Skeletal muscle tissue (tissue), 4 donors: ENCODE results near the gene ASXL1. TPM values are rescaled to one million over a fixed set of nuclear protein-coding genes. Genes with fewer than 3 reads are reported as not detected.
"Not testable (repeated sequence)": the region's sequence is repeated elsewhere in the genome, so short reads cannot be mapped to it uniquely, and the experiment has no call there.

Experiments
- H3K27ac ChIP-seq: one replicate; pipeline ENCODE4 v1.7.0; 2013; ENCODE audit warnings: mild to moderate bottlenecking, low read depth, low read length, inconsistent platforms
- H3K27me3 ChIP-seq, 3 donors: one replicate each; pipeline ENCODE4 v1.7.0; 2013; ENCODE audit warnings: low read length in 3 of 3; ENCODE audit not compliant: control insufficient read depth in 3 of 3, insufficient read depth in 3 of 3
- H3K36me3 ChIP-seq, 3 donors: one replicate each; pipeline ENCODE4 v1.7.0; 2013; ENCODE audit warnings: low read length in 3 of 3; ENCODE audit not compliant: control insufficient read depth in 3 of 3, insufficient read depth in 3 of 3
- H3K4me1 ChIP-seq, 3 donors: one replicate each; pipeline ENCODE4 v1.7.0; 2013; ENCODE audit warnings: low read length in 3 of 3, mild to moderate bottlenecking in 3 of 3; ENCODE audit not compliant: control insufficient read depth in 3 of 3, insufficient read depth in 3 of 3
- H3K4me3 ChIP-seq, 3 donors: one replicate each; pipeline ENCODE4 v1.7.0; 2013; ENCODE audit warnings: low read length in 3 of 3
- H3K9ac ChIP-seq, 3 donors: one replicate each; pipeline ENCODE4 v1.7.0; 2013; ENCODE audit warnings: low read length in 3 of 3, mild to moderate bottlenecking in 3 of 3, moderate library complexity in 2 of 3, low read depth in 1 of 3
- H3K9me3 ChIP-seq, 3 donors: one replicate each; pipeline ENCODE4 v1.7.0; 2013; ENCODE audit warnings: low read length in 3 of 3; ENCODE audit not compliant: control insufficient read depth in 3 of 3
- total RNA-seq: library from RNA; depleted of rRNA; stranded (reverse); fragments of >200 nt; gene quantifications from one replicate; pipeline ENCODE4 v1.2.3, GENCODE V29; 2014
- donor health status: Osteomylitis.

The ASXL1 gene
- total RNA-seq, 1 donor from 2014 or later, result 86.1 TPM

DNA sequence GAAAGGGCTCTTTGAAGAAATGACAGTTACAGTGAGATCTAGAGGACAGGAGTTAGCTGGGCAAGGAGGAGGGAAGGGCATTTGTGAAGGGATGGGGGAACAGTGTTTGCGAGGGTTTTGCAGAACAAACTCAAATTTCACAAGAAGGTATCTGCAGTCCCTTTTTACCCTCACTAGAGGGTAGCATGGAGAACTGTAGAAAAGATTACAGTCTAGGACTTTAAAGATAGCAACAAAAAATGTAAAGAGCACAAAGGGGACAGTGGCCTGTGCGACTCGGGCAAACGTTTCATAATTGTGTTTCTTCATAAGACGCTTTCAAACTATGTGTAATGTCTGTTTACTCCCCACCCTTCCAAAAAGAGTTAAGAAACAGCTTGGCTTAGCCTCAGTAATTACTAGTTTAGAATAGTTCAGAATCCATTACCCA is 21.2 kb upstream of the ASXL1 start:
- H3K9ac ChIP-seq, result no peak overlapping the region

DNA sequence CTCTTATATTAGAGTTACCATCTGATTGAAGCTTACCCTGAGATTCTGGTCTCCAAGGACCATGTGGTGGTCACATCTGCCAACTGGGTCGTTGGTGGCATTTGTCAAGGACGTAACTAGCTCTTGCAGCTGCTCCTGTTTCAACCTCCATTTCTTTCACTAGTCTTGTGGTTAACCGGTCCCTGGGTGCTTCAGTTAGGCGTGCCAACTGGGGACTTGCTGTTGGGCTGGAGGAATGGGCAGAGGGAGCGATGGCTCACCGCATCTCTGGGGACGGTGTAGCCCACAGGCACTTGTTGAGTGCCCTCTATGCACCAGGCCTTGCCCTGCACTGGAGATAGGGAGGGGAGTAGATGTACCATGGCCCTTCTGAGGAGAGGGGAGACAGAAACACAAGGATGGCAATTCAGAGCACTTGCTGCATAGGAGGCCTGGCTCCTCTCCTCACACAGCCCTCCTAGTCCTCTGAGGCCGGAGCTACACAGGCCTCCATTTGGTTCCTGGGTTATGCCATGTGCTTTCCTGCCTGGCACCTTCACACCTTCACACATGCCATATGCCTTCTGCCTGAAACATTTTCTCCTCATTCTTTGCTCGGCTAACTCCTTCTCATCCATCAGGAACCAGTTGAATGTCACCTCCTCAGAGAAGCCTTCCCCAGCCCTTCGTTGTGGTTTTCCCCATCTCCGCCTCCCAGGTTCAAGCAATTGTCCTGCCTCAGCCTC is 20.0 kb upstream of the ASXL1 start:
- Histone ChIP-seq H3K4me3 (no peak overlapping the region), H3K9ac (peak overlapping the region in 1 of 3 donors; percentile 33), H3K36me3 (peaks cover 0 to 4% (median 0%) of the 10 kb centered on the region in 3 donors), H3K27ac (no peak overlapping the region), H3K27me3 (no peaks in the 10 kb centered on the region), H3K9me3 (no peaks in the 10 kb centered on the region), H3K4me1 (peaks cover 0 to 8% (median 5%) of the 10 kb centered on the region in 3 donors)

More for the DNA sequence above, 21.2 kb upstream of the ASXL1 start:
- Histone ChIP-seq H3K4me3 (no peak overlapping the region), H3K36me3 (peaks cover 0 to 12% (median 8%) of the 10 kb centered on the region in 3 donors), H3K27me3 (no peaks in the 10 kb centered on the region), H3K9me3 (no peaks in the 10 kb centered on the region), H3K27ac (no peak overlapping the region), H3K4me1 (peaks cover 0 to 8% (median 5%) of the 10 kb centered on the region in 3 donors)

DNA sequence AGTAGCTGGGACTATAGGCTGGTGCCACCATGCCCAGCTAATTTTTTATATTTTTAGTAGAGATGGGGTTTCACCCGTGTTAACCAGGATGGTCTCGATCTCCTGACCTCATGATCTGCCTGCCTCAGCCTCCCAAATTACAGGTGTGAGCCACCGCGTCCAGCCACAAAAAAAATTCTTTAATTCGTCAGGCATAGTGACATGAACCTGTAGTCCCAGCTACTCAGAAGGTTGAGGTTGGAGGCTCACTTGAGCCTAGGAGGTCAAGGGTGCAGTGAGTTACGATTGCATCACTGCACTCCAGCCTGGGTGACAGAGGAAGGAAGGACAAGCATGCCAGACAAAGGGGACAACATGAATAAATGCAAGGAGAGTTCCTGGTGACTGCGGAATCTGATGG is 19.5 kb upstream of the ASXL1 start:
- no peak overlapping the region for H3K4me3 ChIP-seq
- no peak overlapping the region for H3K9ac ChIP-seq
- peaks cover 0 to 8% (median 5%) of the 10 kb centered on the region in 3 donors for H3K4me1 ChIP-seq
- no peaks in the 10 kb centered on the region for H3K27me3 ChIP-seq
- H3K9me3 ChIP-seq, result no peaks in the 10 kb centered on the region
- H3K36me3 ChIP-seq, result peaks cover 0 to 4% (median 0%) of the 10 kb centered on the region in 3 donors
- no peak overlapping the region for H3K27ac ChIP-seq

DNA sequence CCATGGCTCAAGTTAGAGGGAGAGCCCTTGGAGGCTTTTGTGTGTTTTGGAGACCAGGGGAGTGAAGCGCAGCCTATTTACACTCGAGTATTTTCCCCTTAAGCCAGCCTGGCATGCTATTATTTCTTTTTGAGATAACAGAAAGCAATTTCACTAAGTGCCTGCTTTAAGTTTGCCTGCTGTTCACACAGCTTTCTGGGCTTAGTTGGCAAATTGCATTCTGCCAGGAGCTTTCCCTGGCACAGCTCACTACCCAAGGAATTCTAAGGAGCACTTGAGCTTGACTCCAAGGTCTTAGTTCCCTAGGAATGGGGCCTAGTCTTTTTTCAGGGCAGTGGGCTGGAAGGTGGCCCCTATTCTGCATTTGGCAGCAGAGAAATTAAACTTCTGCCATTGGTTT is 19.0 kb upstream of the ASXL1 start:
- H3K36me3 ChIP-seq, result peaks cover 0 to 4% (median 0%) of the 10 kb centered on the region in 3 donors
- no peak overlapping the region for H3K4me3 ChIP-seq
- H3K9ac ChIP-seq, result no peak overlapping the region
- H3K27me3 ChIP-seq, result no peaks in the 10 kb centered on the region
- H3K9me3 ChIP-seq, result no peaks in the 10 kb centered on the region
- H3K4me1 ChIP-seq, result peaks cover 0 to 6% (median 4%) of the 10 kb centered on the region in 3 donors
- H3K27ac ChIP-seq, result no peak overlapping the region

DNA sequence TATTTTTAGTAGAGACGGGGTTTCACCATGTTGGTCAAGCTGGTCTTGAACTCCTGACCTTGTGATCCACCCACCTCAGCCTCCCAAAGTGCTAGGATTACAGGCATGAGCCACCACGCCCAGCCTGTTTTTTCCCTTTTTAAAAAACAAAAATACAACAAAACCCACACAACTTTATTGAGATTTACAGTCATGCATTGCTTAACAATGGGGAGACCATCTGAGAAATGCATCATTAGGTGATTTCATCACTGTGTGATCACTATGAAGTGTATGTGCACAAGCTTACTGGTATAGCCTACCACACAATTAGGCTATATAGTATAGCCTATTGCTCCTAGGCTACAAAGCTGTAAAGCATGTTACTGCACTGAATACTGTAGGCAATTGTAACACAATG is 17.1 kb upstream of the ASXL1 start:
- not testable (repeated sequence) for H3K27me3 ChIP-seq, H3K27ac ChIP-seq, H3K36me3 ChIP-seq, H3K9ac ChIP-seq, H3K9me3 ChIP-seq, H3K4me3 ChIP-seq, H3K4me1 ChIP-seq

DNA sequence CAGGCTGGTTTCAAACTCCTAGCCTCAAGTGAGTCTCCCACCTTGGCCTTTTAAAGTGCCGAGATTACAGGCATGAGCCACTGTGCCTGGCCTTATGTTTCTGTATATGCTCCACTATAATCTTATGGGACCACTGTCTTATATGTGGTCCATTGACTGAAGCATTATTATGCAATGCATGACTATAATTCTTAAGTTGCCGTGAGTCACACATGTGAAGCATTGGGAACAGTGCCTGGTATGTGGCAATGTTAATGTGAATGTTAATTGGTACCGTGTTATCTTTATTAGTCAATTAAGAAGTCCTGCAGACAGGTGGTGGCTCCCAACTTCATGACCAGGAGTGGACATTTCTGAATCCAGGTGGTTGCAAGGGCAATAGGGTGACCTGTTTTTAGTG is 14.7 kb upstream of the ASXL1 start:
- Histone ChIP-seq H3K36me3 (no peaks in the 10 kb centered on the region), H3K9me3 (no peaks in the 10 kb centered on the region), H3K27me3 (no peaks in the 10 kb centered on the region), H3K9ac (no peak overlapping the region), H3K4me3 (no peak overlapping the region), H3K27ac (no peak overlapping the region), H3K4me1 (no peaks in the 10 kb centered on the region)

DNA sequence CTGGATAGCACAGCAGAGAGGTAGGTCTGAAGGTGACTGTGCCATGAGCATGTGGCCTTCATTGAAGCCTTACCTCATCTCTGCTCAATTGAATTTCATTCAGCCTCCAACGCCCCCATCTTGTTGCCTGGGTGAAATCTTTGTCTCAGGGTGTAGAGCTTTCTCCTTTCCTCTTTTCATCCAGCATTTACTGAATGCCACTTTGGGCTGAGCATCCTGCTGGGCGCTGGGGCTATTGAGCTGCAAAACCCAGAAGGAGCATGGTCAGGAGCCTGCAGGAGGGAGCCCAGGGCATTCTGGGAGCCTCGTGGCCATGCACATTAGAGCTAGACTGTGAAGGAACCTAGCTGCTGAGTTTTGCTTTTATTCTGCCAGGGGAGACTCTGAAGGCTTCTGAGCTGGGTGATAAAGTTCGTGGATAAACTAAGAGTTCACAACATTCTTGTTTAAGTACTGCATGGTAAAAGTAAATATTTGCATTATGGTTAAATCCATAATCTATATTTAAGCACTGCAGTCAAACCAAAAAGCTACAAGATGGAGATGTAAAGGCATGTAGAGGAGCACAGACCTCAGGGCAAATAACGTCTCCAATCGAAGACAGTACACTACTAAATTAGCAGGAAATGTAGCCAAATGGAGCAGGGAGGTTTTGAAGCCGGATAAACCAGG is 13.2 kb upstream of the ASXL1 start:
- H3K4me1 ChIP-seq, result no peaks in the 10 kb centered on the region
- no peaks in the 10 kb centered on the region for H3K36me3 ChIP-seq
- H3K27me3 ChIP-seq, result no peaks in the 10 kb centered on the region
- H3K4me3 ChIP-seq, result no peak overlapping the region
- H3K9ac ChIP-seq, result no peak overlapping the region
- H3K9me3 ChIP-seq, result no peaks in the 10 kb centered on the region
- H3K27ac ChIP-seq, result no peak overlapping the region

DNA sequence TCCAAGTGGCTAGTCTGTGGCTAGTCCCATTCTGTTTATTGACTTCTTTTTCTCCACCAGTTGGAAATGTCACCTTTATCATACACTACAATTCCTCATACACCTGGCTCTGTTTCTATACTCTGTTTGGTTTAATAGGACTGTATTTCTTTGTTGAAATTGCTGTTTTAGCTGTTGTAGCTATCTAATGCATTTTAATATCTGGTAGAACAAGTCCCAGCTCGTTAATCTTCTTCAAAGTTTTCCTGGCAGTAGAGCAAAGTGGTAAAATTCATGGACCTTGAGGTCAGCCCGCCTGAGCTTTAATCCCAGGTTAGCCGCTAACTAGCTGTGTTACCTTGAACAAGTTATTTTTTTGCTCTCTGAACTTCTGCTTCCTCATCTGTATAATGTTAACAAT is 9.9 kb upstream of the ASXL1 start:
- no peak overlapping the region for H3K9ac ChIP-seq
- H3K4me1 ChIP-seq, result no peaks in the 10 kb centered on the region
- no peak overlapping the region for H3K27ac ChIP-seq
- H3K27me3 ChIP-seq, result no peaks in the 10 kb centered on the region
- H3K4me3 ChIP-seq, result no peak overlapping the region
- no peaks in the 10 kb centered on the region for H3K36me3 ChIP-seq
- no peaks in the 10 kb centered on the region for H3K9me3 ChIP-seq

DNA sequence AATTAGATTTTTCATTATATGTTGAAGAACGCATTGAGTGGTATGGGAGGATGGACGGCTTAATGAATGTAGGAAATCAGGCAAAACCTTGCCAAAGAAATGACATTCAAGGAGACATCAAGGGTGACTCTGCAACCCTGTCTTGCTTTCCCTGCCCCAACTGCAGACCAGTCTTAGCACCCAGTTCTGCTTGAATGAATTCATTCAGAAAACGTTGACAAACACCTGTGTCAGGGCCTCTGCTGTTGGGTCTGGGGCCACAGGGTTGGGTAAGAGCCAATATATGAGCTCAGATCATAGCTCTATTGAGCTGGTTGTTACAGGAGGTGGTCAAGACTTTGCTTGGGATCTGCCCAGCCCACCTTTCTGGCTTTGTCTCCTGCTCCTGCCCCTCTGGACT is 7.7 kb upstream of the ASXL1 start:
- H3K9me3 ChIP-seq, result no peaks in the 10 kb centered on the region
- H3K27me3 ChIP-seq, result no peaks in the 10 kb centered on the region
- no peaks in the 10 kb centered on the region for H3K4me1 ChIP-seq
- H3K4me3 ChIP-seq, result no peak overlapping the region
- no peaks in the 10 kb centered on the region for H3K36me3 ChIP-seq
- H3K9ac ChIP-seq, result no peak overlapping the region
- no peak overlapping the region for H3K27ac ChIP-seq

DNA sequence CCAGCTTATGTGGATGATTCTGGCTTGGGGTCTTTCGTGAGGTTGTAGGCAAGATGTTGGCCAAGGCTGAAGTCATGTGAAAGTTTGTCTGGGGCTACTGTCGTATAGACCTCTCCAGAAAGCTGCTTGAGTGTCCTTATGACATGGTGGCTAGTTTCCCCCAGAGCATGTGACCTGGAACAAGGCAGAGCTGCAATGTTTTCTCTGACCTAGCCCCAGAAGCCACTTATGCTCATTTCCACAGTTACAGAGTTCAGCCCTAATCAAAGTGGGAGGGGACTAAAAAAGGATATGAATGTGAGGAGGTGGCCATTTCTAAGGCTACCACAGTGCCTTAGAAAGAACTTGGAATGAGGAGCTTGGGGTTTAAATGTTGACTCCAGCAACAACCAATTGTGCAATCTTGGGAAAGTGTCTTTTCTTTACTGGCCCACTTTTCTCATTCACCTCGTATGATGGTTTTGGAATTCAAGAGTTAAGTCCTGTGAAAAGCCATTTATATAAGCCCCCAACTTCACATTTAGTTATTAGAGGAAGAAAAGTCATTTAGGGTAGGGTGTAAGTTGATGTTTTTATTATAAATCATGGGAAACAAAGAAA is 5.9 kb upstream of the ASXL1 start:
- no peaks in the 10 kb centered on the region for H3K36me3 ChIP-seq
- peaks cover 4 to 6% (median 5%) of the 10 kb centered on the region in 3 donors for H3K4me1 ChIP-seq
- no peak overlapping the region for H3K4me3 ChIP-seq
- no peaks in the 10 kb centered on the region for H3K9me3 ChIP-seq
- no peaks in the 10 kb centered on the region for H3K27me3 ChIP-seq
- no peak overlapping the region for H3K9ac ChIP-seq
- H3K27ac ChIP-seq, result no peak overlapping the region
